ENCODE results near the gene MCM5. TPM values are rescaled to one million over a fixed set of nuclear protein-coding genes. Genes with fewer than 3 reads are reported as not detected.
"Not testable (repeated sequence)": the region's sequence is repeated elsewhere in the genome, so short reads cannot be mapped to it uniquely, and the experiment has no call there.

Gene MCM5
- total RNA-seq, 3 donors from 2014 or later = 18.5 to 45.2 (median 30.3) TPM

- no peaks in the 10 kb centered on the region for H3K9me3 ChIP-seq
- peaks cover 4% of the 10 kb centered on the region for H3K4me1 ChIP-seq (ENCODE audit: low read depth)
- intact Hi-C loops (cut with DNase I, micrococcal nuclease) = loop anchor here in 1 of 2 donors (10.0 kb wide), 1 partner anchor 271 kb away; no protein-coding TSS in a partner anchor
- ATAC-seq (no peak), DNase-seq (no peak)
- H3K36me3 ChIP-seq (ENCODE audit: low read depth) = no peaks in the 10 kb centered on the region
- no peak overlapping the region for H3K4me3 ChIP-seq
- TF ChIP-seq, protein P1, sequence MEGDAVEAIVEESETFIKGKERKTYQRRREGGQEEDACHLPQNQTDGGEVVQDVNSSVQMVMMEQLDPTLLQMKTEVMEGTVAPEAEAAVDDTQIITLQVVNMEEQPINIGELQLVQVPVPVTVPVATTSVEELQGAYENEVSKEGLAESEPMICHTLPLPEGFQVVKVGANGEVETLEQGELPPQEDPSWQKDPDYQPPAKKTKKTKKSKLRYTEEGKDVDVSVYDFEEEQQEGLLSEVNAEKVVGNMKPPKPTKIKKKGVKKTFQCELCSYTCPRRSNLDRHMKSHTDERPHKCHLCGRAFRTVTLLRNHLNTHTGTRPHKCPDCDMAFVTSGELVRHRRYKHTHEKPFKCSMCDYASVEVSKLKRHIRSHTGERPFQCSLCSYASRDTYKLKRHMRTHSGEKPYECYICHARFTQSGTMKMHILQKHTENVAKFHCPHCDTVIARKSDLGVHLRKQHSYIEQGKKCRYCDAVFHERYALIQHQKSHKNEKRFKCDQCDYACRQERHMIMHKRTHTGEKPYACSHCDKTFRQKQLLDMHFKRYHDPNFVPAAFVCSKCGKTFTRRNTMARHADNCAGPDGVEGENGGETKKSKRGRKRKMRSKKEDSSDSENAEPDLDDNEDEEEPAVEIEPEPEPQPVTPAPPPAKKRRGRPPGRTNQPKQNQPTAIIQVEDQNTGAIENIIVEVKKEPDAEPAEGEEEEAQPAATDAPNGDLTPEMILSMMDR (IDR thresholded peaks at IDR 0.05) = no peak
Observed at GRCh38 chr22:35354068-35354467, 45.9 kb upstream of the MCM5 start.

GRCh38 chr22:35357883-35358621 lies 41.9 kb upstream of the MCM5 start:
- DNase-seq = no peak
- TF ChIP-seq, protein P1 (IDR thresholded peaks at IDR 0.05) = no peak
- intact Hi-C loops (cut with DNase I, micrococcal nuclease) = loop anchor here in 1 of 2 donors (10.0 kb wide), 1 partner anchor 267 kb away; no protein-coding TSS in a partner anchor
- no peaks in the 10 kb centered on the region for H3K9me3 ChIP-seq
- H3K4me1 ChIP-seq (ENCODE audit: low read depth) = no peaks in the 10 kb centered on the region
- no peak for ATAC-seq
- H3K36me3 ChIP-seq (ENCODE audit: low read depth) = no peaks in the 10 kb centered on the region
- H3K4me3 ChIP-seq = no peak overlapping the region

DNA sequence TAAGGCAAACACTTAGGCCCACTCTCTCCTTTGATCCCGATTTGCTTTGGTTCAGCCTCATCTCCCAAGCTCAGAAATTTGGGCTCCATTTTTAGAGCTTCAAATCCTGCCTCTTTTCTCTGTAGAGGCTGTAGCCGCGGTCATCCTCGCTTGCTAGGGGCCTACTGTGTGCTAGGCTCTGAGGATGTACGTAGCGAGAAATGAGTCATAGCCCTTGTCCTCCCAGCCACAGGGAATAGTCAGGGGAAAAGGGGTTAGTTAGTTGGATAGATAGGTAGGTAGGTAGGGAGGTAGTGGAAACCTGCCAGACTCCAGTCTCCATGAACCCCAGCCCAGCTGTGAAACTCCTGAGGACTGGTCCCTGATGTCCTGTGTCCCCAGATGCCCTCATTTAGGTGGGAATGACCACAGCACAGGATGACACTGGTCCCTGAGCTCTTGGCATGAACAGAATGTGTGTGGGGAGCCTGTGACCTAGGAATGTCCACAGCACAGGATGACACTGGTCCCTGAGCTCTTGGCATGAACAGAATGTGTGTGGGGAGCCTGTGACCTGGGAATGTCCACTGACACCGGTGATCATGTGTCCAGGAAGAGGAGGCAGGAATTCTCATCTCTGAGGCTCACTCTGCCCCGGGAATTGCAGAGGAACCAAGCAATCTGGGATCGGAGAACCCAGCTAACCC lies 40.4 kb upstream of the MCM5 start:
- DNase-seq (no peak), ATAC-seq (peak; percentile 8)
- Histone ChIP-seq H3K9me3 (no peaks in the 10 kb centered on the region), H3K4me1 (ENCODE audit: low read depth) (no peaks in the 10 kb centered on the region), H3K36me3 (ENCODE audit: low read depth) (no peaks in the 10 kb centered on the region), H3K4me3 (no peak overlapping the region)
- TF ChIP-seq, protein P1 (IDR thresholded peaks at IDR 0.05) = no peak
- intact Hi-C loops (cut with DNase I, micrococcal nuclease) = loop anchor here in 1 of 2 donors (10.0 kb wide), 1 partner anchor 265 kb away; no protein-coding TSS in a partner anchor

DNA sequence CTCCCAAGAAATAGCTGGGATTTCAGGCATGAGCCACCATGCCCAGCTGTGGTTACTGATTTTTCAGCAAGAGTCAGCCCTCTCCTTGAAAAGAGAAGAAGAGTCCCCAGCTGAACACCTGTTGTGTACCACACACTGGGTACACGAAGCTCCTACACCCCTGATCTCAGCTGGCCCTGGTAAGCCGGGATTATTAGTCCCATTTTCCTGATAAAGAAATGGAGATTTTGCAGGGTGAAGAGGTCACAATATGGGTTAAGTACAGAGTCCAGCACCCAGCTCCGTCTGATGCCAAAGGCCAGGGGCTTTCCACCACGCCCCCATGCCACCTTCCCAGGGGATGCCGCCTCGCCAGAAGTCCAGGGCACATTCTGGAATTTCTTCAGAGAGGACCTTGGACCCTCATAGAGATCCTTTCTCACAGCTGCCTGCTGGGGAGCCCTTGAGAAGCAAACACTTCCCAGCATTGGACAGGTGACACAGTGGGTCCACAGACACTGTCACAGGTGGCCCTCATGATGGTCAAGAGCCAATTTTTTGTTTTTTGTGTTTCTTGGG lies 38.9 kb upstream of the MCM5 start:
- DNase-seq = no peak

GRCh38 chr22:35363566-35364086 lies 36.3 kb upstream of the MCM5 start:
- no peak for DNase-seq
- TF ChIP-seq, protein P1 (IDR thresholded peaks at IDR 0.05) = no peak
- Histone ChIP-seq H3K36me3 (ENCODE audit: low read depth) (no peaks in the 10 kb centered on the region), H3K9me3 (no peaks in the 10 kb centered on the region), H3K4me1 (ENCODE audit: low read depth) (peaks cover 18% of the 10 kb centered on the region), H3K4me3 (no peak overlapping the region)
- no peak for ATAC-seq
- intact Hi-C loops (cut with DNase I, micrococcal nuclease) = no loop called here

More for the DNA sequence above, 38.9 kb upstream of the MCM5 start:
- Histone ChIP-seq H3K36me3 (ENCODE audit: low read depth) (no peaks in the 10 kb centered on the region), H3K4me3 (no peak overlapping the region), H3K4me1 (ENCODE audit: low read depth) (no peaks in the 10 kb centered on the region), H3K9me3 (no peaks in the 10 kb centered on the region)
- TF ChIP-seq, protein P1 (IDR thresholded peaks at IDR 0.05) = no peak
- intact Hi-C loops (cut with DNase I, micrococcal nuclease) = no loop called here
- ATAC-seq = no peak

DNA sequence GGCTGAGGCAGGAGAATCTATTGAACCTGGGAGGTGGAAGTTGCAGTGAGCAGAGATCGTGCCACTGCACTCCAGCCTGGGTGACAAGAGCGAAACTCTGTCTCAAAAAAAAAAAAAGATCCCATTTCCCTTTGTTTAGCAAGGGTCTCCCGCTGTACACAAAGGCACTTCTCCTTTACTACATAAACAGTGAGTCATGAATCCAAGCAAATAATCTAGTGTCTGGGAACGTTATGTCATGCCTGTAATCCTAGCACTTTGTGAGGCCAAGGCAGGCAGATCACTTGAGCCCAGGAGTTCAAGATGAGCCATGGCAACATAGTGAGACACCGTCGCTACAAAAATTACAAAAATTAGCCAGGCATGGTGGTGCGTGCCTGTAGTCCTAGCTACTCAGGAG lies 35.7 kb upstream of the MCM5 start:
- intact Hi-C loops (cut with DNase I, micrococcal nuclease); H3K9me3 ChIP-seq; H3K36me3 ChIP-seq (ENCODE audit: low read depth); H3K4me3 ChIP-seq; DNase-seq: not testable (repeated sequence)
- peak; percentile 19 for ATAC-seq
- H3K4me1 ChIP-seq (ENCODE audit: low read depth) = peaks cover 18% of the 10 kb centered on the region

Measured in mucosa of descending colon (tissue), 3 donors.